Loucy (cell line): ENCODE results near the gene HCN1.

Experiments used
- H2AFZ ChIP-seq: fragments of 200-600 bp; sonication (generic); 2 replicates; pipeline ENCODE4 v1.6.0; 2016; ENCODE audit warnings: antibody characterized with exemption, mild to moderate bottlenecking, low read length, moderate library complexity
- H3F3A ChIP-seq: fragments of 200-600 bp; 2 replicates; pipeline ENCODE4 v1.6.0; 2016; ENCODE audit warnings: antibody characterized with exemption, low read depth, mild to moderate bottlenecking
- H3K27me3 ChIP-seq: fragments of 200-600 bp; sonication (generic); 2 replicates; pipeline ENCODE4 v1.6.1; 2014; ENCODE audit warnings: low read length, mild to moderate bottlenecking; ENCODE audit not compliant: insufficient read depth, poor library complexity, severe bottlenecking
- H3K36me3 ChIP-seq: fragments of 200-600 bp; sonication (generic); 2 replicates; pipeline ENCODE4 v1.6.1; 2016; ENCODE audit warnings: low read length; ENCODE audit not compliant: insufficient read depth
- H3K4me1 ChIP-seq: fragments of 200-600 bp; sonication (generic); 2 replicates; pipeline ENCODE4 v1.5.1; 2014; ENCODE audit warnings: low read length, mild to moderate bottlenecking; ENCODE audit not compliant: insufficient read depth, poor library complexity, severe bottlenecking
- H3K4me2 ChIP-seq: fragments of 200-600 bp; sonication (generic); 2 replicates; pipeline ENCODE4 v1.6.0; 2014; ENCODE audit warnings: antibody characterized with exemption, low read length, low read depth, mild to moderate bottlenecking; ENCODE audit not compliant: poor library complexity, severe bottlenecking
- H3K4me3 ChIP-seq: fragments of 200-600 bp; sonication (generic); 2 replicates; pipeline ENCODE4 v1.5.1; 2014; ENCODE audit warnings: low read length, mild to moderate bottlenecking, mixed read lengths; ENCODE audit not compliant: poor library complexity, severe bottlenecking
- H3K79me2 ChIP-seq: fragments of 200-600 bp; sonication (generic); 2 replicates; pipeline ENCODE4 v1.6.1; 2014; ENCODE audit warnings: low read length; ENCODE audit not compliant: insufficient read depth
- H3K9ac ChIP-seq: fragments of 200-600 bp; sonication (generic); 2 replicates; pipeline ENCODE4 v1.6.0; 2014; ENCODE audit warnings: mild to moderate bottlenecking, low read depth, low read length, moderate library complexity; ENCODE audit not compliant: poor library complexity, severe bottlenecking
- H3K9me2 ChIP-seq: fragments of 200-600 bp; sonication (generic); replicated peaks from 2 replicates; pipeline ENCODE4 v1.6.1; 2016; ENCODE audit warnings: low read depth, low read length, mixed read lengths
- H3K9me3 ChIP-seq: fragments of 200-600 bp; sonication (generic); 2 replicates; pipeline ENCODE4 v1.6.1; 2014; ENCODE audit warnings: mild to moderate bottlenecking, antibody characterized with exemption, low read length, low read depth; ENCODE audit not compliant: insufficient read depth
- H4K20me1 ChIP-seq: fragments of 200-600 bp; sonication (generic); 2 replicates; pipeline ENCODE4 v1.6.0; 2014; ENCODE audit warnings: antibody characterized with exemption, low read length, mild to moderate bottlenecking; ENCODE audit not compliant: insufficient read depth, poor library complexity, severe bottlenecking
- CTCF ChIP-seq: fragments of 200-600 bp; sonication (generic); conservative IDR thresholded peaks from 2 replicates; pipeline ENCODE4 v1.5.1; 2014; ENCODE audit warnings: mild to moderate bottlenecking, antibody characterized with exemption, low read length
- EZH2phosphoT487 ChIP-seq: fragments of 200-600 bp; IDR thresholded peaks from 2 replicates; pipeline ENCODE4 v1.6.1; 2018; ENCODE audit warnings: antibody characterized with exemption, mild to moderate bottlenecking, moderate library complexity, borderline replicate concordance

Gene HCN1

GRCh38 chr5:45264447-45264846 lies 431.7 kb downstream of the HCN1 start:
- Histone ChIP-seq H3K36me3 (no peaks in the 10 kb centered on the region), H3K4me3 (no peak overlapping the region), H3K27me3 (no peaks in the 10 kb centered on the region), H3K9me2 (no peaks in the 10 kb centered on the region), H2AFZ (no peak overlapping the region), H3F3A (no peaks in the 10 kb centered on the region), H3K9me3 (no peaks in the 10 kb centered on the region), H4K20me1 (no peaks in the 10 kb centered on the region), H3K79me2 (no peaks in the 10 kb centered on the region), H3K4me1 (no peaks in the 10 kb centered on the region), H3K4me2 (no peak overlapping the region), H3K9ac (no peak overlapping the region)
- no peak for TF ChIP-seq EZH2phosphoT487
- no peak for TF ChIP-seq CTCF

GRCh38 chr5:45262061-45262590 lies 434.1 kb downstream of the HCN1 start:
- Histone ChIP-seq H3K79me2 (no peaks in the 10 kb centered on the region), H4K20me1 (no peaks in the 10 kb centered on the region), H3K9me2 (no peaks in the 10 kb centered on the region), H3F3A (no peaks in the 10 kb centered on the region), H3K27me3 (no peaks in the 10 kb centered on the region), H3K4me2 (no peak overlapping the region), H3K36me3 (no peaks in the 10 kb centered on the region), H3K4me1 (no peaks in the 10 kb centered on the region), H3K9me3 (no peaks in the 10 kb centered on the region), H3K9ac (no peak overlapping the region), H3K4me3 (no peak overlapping the region), H2AFZ (no peak overlapping the region)
- TF ChIP-seq EZH2phosphoT487 (no peak), CTCF (no peak)

- no peaks in the 10 kb centered on the region for H3F3A ChIP-seq
- no peak overlapping the region for H3K4me3 ChIP-seq
- no peaks in the 10 kb centered on the region for H4K20me1 ChIP-seq
- H3K9me2 ChIP-seq = no peaks in the 10 kb centered on the region
- H3K9me3 ChIP-seq = no peaks in the 10 kb centered on the region
- no peak overlapping the region for H3K9ac ChIP-seq
- H3K4me2 ChIP-seq = no peak overlapping the region
- H3K4me1 ChIP-seq = no peaks in the 10 kb centered on the region
- no peaks in the 10 kb centered on the region for H3K36me3 ChIP-seq
- no peak overlapping the region for H2AFZ ChIP-seq
- H3K79me2 ChIP-seq = no peaks in the 10 kb centered on the region
- no peaks in the 10 kb centered on the region for H3K27me3 ChIP-seq
- TF ChIP-seq CTCF (no peak), EZH2phosphoT487 (no peak)
Observed at GRCh38 chr5:45261125-45261524, 435.1 kb downstream of the HCN1 start.
